WTC11 (cell line): ENCODE results near the gene UBAC2. TPM values are rescaled to one million over a fixed set of nuclear protein-coding genes. Genes with fewer than 3 reads are reported as not detected.

Experiments
- ATAC-seq: fragments of 200-7000 bp; cut with Tn5 transposase; 2 replicates; pipeline ENCODE4 v1.10.0; 2021; ENCODE audit warnings: mild to moderate bottlenecking, moderate library complexity
- CTCF ChIA-PET: fragments of 300-600 bp; sonication (Branson Sonifier 250); formaldehyde crosslinking; loops from one replicate; lab custom pipeline; 2021; ENCODE audit warnings: antibody characterized with exemption; lab: Charles Lee
- POLR2A ChIA-PET: fragments of 350-600 bp; sonication (Branson Sonifier 250); formaldehyde crosslinking; loops from one replicate; lab custom pipeline; 2021; ENCODE audit warnings: antibody characterized with exemption; lab: Charles Lee
- DNase-seq: peaks from one replicate; pipeline ENCODE4 v3.0.0; 2021; ENCODE audit warnings: low spot score
- H3K27ac Mint-ChIP-seq: 2 replicates; pipeline ENCODE4 v1.8.0; 2021; ENCODE audit warnings: mixed read lengths
- H3K27me3 Mint-ChIP-seq: 2 replicates; pipeline ENCODE4 v1.8.0; 2021; ENCODE audit warnings: low read depth, mild to moderate bottlenecking, moderate library complexity, mixed read lengths
- H3K36me3 Mint-ChIP-seq: 2 replicates; pipeline ENCODE4 v1.8.0; 2021; ENCODE audit warnings: mixed read lengths
- H3K4me1 Mint-ChIP-seq: 2 replicates; pipeline ENCODE4 v1.8.0; 2022; ENCODE audit warnings: mixed read lengths
- H3K4me3 Mint-ChIP-seq: 2 replicates; pipeline ENCODE4 v1.8.0; 2021; ENCODE audit warnings: mild to moderate bottlenecking, moderate library complexity, mixed read lengths
- H3K9me3 Mint-ChIP-seq: 2 replicates; pipeline ENCODE4 v1.8.0; 2021; ENCODE audit warnings: mixed read lengths
- ATF3 ChIP-seq: sonication (generic); formaldehyde crosslinking; conservative IDR thresholded peaks from 2 replicates; pipeline ENCODE4 v1.8.1; 2022; ENCODE audit warnings: mild to moderate bottlenecking, missing genetic modification reagents
- CREM ChIP-seq: sonication (generic); formaldehyde crosslinking; IDR thresholded peaks from 2 replicates; pipeline ENCODE4 v1.8.1; 2022; ENCODE audit warnings: mild to moderate bottlenecking, missing genetic modification reagents, moderate library complexity
- FOXJ3 ChIP-seq: sonication (generic); formaldehyde crosslinking; IDR thresholded peaks from 2 replicates; pipeline ENCODE4 v1.9.0; 2021; ENCODE audit warnings: missing genetic modification reagents, mild to moderate bottlenecking, borderline replicate concordance
- GABPB1 ChIP-seq: sonication (generic); formaldehyde crosslinking; IDR thresholded peaks from 2 replicates; pipeline ENCODE4 v1.8.1; 2023; ENCODE audit warnings: mild to moderate bottlenecking, missing genetic modification reagents
- GTF2I ChIP-seq: fragments of 250-450 bp; sonication (Bioruptor Pico); conservative IDR thresholded peaks from 2 replicates; pipeline ENCODE4 v1.4.0; 2021; ENCODE audit warnings: mild to moderate bottlenecking
- JAZF1 ChIP-seq: fragments of 250-450 bp; sonication (Bioruptor Pico); IDR thresholded peaks from 2 replicates; pipeline ENCODE4 v1.9.0; 2021; ENCODE audit warnings: moderate library complexity, mild to moderate bottlenecking, inconsistent platforms
- MLX ChIP-seq: sonication (generic); formaldehyde crosslinking; IDR thresholded peaks from 2 replicates; pipeline ENCODE4 v1.8.1; 2023; ENCODE audit warnings: mild to moderate bottlenecking, missing genetic modification reagents, moderate library complexity
- NFE2L1 ChIP-seq: sonication (generic); formaldehyde crosslinking; IDR thresholded peaks from 2 replicates; pipeline ENCODE4 v1.8.1; 2023; ENCODE audit warnings: missing genetic modification reagents
- PRDM15 ChIP-seq: sonication (generic); formaldehyde crosslinking; IDR thresholded peaks from 2 replicates; pipeline ENCODE4 v1.8.0; 2022; ENCODE audit warnings: missing genetic modification reagents
- SMAD4 ChIP-seq: sonication (generic); formaldehyde crosslinking; IDR thresholded peaks from 2 replicates; pipeline ENCODE4 v1.8.0; 2022; ENCODE audit warnings: mild to moderate bottlenecking, missing genetic modification reagents
- SP1 ChIP-seq: sonication (generic); formaldehyde crosslinking; conservative IDR thresholded peaks from 2 replicates; pipeline ENCODE4 v1.8.1; 2022; ENCODE audit warnings: missing genetic modification reagents
- ZNF281 ChIP-seq: sonication (generic); formaldehyde crosslinking; IDR thresholded peaks from 2 replicates; pipeline ENCODE4 v1.8.0; 2023; ENCODE audit warnings: mild to moderate bottlenecking, missing genetic modification reagents
- ZNF317 ChIP-seq: sonication (generic); formaldehyde crosslinking; IDR thresholded peaks from 2 replicates; pipeline ENCODE4 v1.8.1; 2023; ENCODE audit warnings: low read depth, mild to moderate bottlenecking, moderate library complexity, missing genetic modification reagents, borderline replicate concordance
- total RNA-seq: library from RNA; stranded (reverse); gene quantifications from 3 replicates; pipeline ENCODE4 v1.2.3, GENCODE V29; 2021
- TF ChIP-seq, protein P1 (sequence below): sonication (generic); formaldehyde crosslinking; IDR thresholded peaks from 2 replicates; pipeline ENCODE4 v1.8.0; 2022; ENCODE audit warnings: mild to moderate bottlenecking, missing genetic modification reagents
- TF ChIP-seq, protein P2 (sequence below): sonication (generic); formaldehyde crosslinking; IDR thresholded peaks from 2 replicates; pipeline ENCODE4 v1.8.1; 2022; ENCODE audit warnings: low read depth, missing genetic modification reagents, borderline replicate concordance
- TF ChIP-seq, protein P3 (sequence below): sonication (generic); formaldehyde crosslinking; IDR thresholded peaks from 2 replicates; pipeline ENCODE4 v1.8.0; 2022; ENCODE audit warnings: mild to moderate bottlenecking, missing genetic modification reagents
- TF ChIP-seq, protein P4 (sequence below): fragments of 250-450 bp; sonication (Bioruptor Pico); IDR thresholded peaks from 2 replicates; pipeline ENCODE4 v1.9.0; 2021; ENCODE audit warnings: mild to moderate bottlenecking, borderline replicate concordance

UBAC2 gene
- total RNA-seq, 1 experiment from 2014 or later, result 64.7 TPM

DNA sequence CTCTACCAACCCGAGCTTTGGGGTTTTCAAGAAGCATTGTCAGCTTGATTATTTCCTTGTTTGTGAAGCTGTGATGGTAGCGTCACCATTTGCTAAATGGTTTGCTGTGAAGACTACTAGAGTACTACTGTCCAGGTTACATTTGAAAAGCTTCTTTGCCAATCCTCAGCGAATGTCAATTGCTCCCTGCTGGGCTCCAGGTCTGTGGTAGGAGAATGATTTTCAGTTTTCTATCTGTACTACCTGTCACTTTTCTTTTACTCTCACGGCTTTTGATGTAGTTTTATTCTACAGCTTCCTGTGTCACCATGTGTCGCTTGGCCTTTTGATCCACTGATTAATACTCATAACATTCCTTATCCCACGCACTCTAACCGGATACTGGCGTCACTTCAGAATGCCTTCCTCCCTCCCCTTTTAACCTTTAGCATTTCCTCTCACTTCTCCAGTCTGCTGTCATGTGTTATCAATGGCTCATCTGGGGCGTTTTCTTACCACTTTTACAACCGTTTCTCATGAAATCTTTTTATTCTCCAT, 114.1 kb downstream of the UBAC2 start:
- ChIA-PET POLR2A (no interaction called here), CTCF (interaction anchor here (1.0 kb wide), 2 partner anchors 49 to 52 kb away, joined by 3 read pairs; no protein-coding TSS in a partner anchor)
- ATAC-seq (peak; percentile 15; the same call in 1 of the 2 replicates), DNase-seq (no peak)
- Mint-ChIP-seq H3K27me3 (no peaks in the 10 kb centered on the region), H3K9me3 (no peaks in the 10 kb centered on the region), H3K4me1 (peaks cover 28% of the 10 kb centered on the region)
- TF ChIP-seq FOXJ3 (CRISPR knock-in tag), result no peak
- no peak for TF ChIP-seq CREM (CRISPR knock-in tag)
- TF ChIP-seq, protein P1, sequence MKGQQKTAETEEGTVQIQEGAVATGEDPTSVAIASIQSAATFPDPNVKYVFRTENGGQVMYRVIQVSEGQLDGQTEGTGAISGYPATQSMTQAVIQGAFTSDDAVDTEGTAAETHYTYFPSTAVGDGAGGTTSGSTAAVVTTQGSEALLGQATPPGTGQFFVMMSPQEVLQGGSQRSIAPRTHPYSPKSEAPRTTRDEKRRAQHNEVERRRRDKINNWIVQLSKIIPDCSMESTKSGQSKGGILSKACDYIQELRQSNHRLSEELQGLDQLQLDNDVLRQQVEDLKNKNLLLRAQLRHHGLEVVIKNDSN (CRISPR knock-in tag), result no peak
- TF ChIP-seq GTF2I (CRISPR knock-in tag), result no peak
- TF ChIP-seq SP1 (CRISPR knock-in tag), result no peak
- no peak for TF ChIP-seq PRDM15 (CRISPR knock-in tag)
- no peak for TF ChIP-seq ATF3 (CRISPR knock-in tag)
- TF ChIP-seq, protein P2, sequence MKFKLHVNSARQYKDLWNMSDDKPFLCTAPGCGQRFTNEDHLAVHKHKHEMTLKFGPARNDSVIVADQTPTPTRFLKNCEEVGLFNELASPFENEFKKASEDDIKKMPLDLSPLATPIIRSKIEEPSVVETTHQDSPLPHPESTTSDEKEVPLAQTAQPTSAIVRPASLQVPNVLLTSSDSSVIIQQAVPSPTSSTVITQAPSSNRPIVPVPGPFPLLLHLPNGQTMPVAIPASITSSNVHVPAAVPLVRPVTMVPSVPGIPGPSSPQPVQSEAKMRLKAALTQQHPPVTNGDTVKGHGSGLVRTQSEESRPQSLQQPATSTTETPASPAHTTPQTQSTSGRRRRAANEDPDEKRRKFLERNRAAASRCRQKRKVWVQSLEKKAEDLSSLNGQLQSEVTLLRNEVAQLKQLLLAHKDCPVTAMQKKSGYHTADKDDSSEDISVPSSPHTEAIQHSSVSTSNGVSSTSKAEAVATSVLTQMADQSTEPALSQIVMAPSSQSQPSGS (CRISPR knock-in tag), result no peak
- no peak for TF ChIP-seq ZNF281 (CRISPR knock-in tag)
- no peak for TF ChIP-seq GABPB1 (CRISPR knock-in tag)
- TF ChIP-seq MLX (CRISPR knock-in tag), result no peak
- TF ChIP-seq SMAD4 (CRISPR knock-in tag), result no peak
- TF ChIP-seq, all 79 proteins: peak for 0
- Mint-ChIP-seq H3K4me3 (no peak overlapping the region), H3K36me3 (peaks cover 16% of the 10 kb centered on the region), H3K27ac (no peak overlapping the region)

DNA sequence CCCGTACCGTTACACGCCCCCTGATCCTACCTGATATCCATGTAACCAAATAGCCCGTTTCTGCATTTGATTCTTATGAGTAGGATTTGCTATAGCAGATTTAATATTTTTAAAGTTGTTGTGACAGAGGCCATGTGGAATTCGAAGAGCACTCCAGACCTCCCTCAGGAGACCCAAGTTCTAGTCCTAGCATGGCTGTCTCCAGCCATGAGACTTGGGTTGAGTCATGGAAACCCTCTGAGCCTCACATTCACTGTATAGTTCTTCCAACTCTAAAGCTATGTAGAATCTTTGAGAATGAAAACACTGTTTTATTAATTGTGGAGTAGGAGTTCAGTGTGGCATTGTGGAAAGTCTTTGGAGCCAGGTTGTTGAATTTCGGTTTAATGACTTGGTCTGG, 114.5 kb downstream of the UBAC2 start:
- DNase-seq (no peak), ATAC-seq (no peak)
- Mint-ChIP-seq H3K27me3 (no peaks in the 10 kb centered on the region), H3K4me1 (peaks cover 28% of the 10 kb centered on the region), H3K4me3 (no peak overlapping the region), H3K27ac (no peak overlapping the region), H3K9me3 (no peaks in the 10 kb centered on the region), H3K36me3 (peaks cover 16% of the 10 kb centered on the region)
- ChIA-PET CTCF (interaction anchor here (1.0 kb wide), 2 partner anchors 49 to 51 kb away, joined by 3 read pairs; no protein-coding TSS in a partner anchor), POLR2A (no interaction called here)
- TF ChIP-seq, protein P3, sequence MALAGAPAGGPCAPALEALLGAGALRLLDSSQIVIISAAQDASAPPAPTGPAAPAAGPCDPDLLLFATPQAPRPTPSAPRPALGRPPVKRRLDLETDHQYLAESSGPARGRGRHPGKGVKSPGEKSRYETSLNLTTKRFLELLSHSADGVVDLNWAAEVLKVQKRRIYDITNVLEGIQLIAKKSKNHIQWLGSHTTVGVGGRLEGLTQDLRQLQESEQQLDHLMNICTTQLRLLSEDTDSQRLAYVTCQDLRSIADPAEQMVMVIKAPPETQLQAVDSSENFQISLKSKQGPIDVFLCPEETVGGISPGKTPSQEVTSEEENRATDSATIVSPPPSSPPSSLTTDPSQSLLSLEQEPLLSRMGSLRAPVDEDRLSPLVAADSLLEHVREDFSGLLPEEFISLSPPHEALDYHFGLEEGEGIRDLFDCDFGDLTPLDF (CRISPR knock-in tag), result no peak
- TF ChIP-seq JAZF1 (CRISPR knock-in tag), result no peak
- TF ChIP-seq, protein P4, sequence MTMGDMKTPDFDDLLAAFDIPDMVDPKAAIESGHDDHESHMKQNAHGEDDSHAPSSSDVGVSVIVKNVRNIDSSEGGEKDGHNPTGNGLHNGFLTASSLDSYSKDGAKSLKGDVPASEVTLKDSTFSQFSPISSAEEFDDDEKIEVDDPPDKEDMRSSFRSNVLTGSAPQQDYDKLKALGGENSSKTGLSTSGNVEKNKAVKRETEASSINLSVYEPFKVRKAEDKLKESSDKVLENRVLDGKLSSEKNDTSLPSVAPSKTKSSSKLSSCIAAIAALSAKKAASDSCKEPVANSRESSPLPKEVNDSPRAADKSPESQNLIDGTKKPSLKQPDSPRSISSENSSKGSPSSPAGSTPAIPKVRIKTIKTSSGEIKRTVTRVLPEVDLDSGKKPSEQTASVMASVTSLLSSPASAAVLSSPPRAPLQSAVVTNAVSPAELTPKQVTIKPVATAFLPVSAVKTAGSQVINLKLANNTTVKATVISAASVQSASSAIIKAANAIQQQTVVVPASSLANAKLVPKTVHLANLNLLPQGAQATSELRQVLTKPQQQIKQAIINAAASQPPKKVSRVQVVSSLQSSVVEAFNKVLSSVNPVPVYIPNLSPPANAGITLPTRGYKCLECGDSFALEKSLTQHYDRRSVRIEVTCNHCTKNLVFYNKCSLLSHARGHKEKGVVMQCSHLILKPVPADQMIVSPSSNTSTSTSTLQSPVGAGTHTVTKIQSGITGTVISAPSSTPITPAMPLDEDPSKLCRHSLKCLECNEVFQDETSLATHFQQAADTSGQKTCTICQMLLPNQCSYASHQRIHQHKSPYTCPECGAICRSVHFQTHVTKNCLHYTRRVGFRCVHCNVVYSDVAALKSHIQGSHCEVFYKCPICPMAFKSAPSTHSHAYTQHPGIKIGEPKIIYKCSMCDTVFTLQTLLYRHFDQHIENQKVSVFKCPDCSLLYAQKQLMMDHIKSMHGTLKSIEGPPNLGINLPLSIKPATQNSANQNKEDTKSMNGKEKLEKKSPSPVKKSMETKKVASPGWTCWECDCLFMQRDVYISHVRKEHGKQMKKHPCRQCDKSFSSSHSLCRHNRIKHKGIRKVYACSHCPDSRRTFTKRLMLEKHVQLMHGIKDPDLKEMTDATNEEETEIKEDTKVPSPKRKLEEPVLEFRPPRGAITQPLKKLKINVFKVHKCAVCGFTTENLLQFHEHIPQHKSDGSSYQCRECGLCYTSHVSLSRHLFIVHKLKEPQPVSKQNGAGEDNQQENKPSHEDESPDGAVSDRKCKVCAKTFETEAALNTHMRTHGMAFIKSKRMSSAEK (CRISPR knock-in tag), result no peak
- no peak for TF ChIP-seq NFE2L1 (CRISPR knock-in tag)
- TF ChIP-seq ZNF317 (CRISPR knock-in tag), result no peak
